ENCODE results near the gene MARCO.

DNA sequence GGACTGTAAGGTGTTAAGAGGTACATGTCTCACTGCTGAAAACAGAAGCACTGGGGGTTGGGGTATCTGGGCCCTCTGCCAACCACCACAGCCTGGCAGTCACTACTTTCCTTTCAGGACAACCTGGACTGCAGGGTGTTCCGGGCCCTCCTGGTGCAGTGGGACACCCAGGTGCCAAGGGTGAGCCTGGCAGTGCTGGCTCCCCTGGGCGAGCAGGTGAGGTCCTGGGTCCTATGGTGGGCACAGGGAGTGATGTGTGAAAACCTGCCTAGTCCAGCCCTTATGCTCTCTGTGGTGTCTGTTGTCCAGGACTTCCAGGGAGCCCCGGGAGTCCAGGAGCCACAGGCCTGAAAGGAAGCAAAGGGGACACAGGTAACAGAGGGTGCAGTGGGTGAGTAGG is 40.0 kb downstream of the MARCO start:
- no peak for TF ChIP-seq POLR2A (IDR thresholded peaks at IDR 0.05)
- TF ChIP-seq CTCF (IDR thresholded peaks at IDR 0.05) = no peak
- TF ChIP-seq POLR2AphosphoS5 (IDR thresholded peaks at IDR 0.05) = no peak
- TF ChIP-seq EP300 (IDR thresholded peaks at IDR 0.05) = no peak

All from stomach (tissue), 4 donors.